Activated CD8-positive, alpha-beta memory T cell treated with anti-CD3 and anti-CD28 coated beads for 24 hours (primary cell): ENCODE measurements around the gene REG4.

Experiments
- DNase-seq: peaks from one replicate; pipeline ENCODE4 v3.0.0-alpha.2; 2020

REG4 gene

GRCh38 chr1:119778886-119779560 lies 32.2 kb downstream of the REG4 start:
- no peak for DNase-seq

- DNase-seq = no peak
Observed at GRCh38 chr1:119778359-119778758, 32.9 kb downstream of the REG4 start.

GRCh38 chr1:119774746-119775490 lies 36.3 kb downstream of the REG4 start:
- no peak for DNase-seq

GRCh38 chr1:119773711-119774241 lies 37.5 kb downstream of the REG4 start:
- no peak for DNase-seq

GRCh38 chr1:119772298-119772697 lies 39.0 kb downstream of the REG4 start:
- DNase-seq = no peak

GRCh38 chr1:119771770-119772169 lies 39.5 kb downstream of the REG4 start:
- no peak for DNase-seq

GRCh38 chr1:119771016-119771415 lies 40.2 kb downstream of the REG4 start:
- no peak for DNase-seq

- DNase-seq = no peak
Observed at GRCh38 chr1:119768778-119769177, 42.5 kb downstream of the REG4 start, which contains the start of gene HMGCS2. TSS of gene HMGCS2 (minus strand) at chr1:119768905. CDS start at chr1:119768844, 61 bp downstream.

GRCh38 chr1:119767486-119767885 lies 43.8 kb downstream of the REG4 start:
- no peak for DNase-seq

- DNase-seq = no peak
Observed at GRCh38 chr1:119766374-119766794, 44.9 kb downstream of the REG4 start.

- DNase-seq = no peak
Observed at GRCh38 chr1:119764220-119764619, 47.0 kb downstream of the REG4 start.

GRCh38 chr1:119762953-119763352 lies 48.3 kb downstream of the REG4 start:
- no peak for DNase-seq

- DNase-seq = no peak
Observed at GRCh38 chr1:119762409-119762808, 48.9 kb downstream of the REG4 start.

GRCh38 chr1:119758584-119758983 lies 52.7 kb downstream of the REG4 start:
- DNase-seq = no peak

GRCh38 chr1:119752592-119752991 lies 58.7 kb downstream of the REG4 start:
- DNase-seq = no peak

GRCh38 chr1:119748040-119748439 lies 63.2 kb downstream of the REG4 start:
- DNase-seq = no peak

- DNase-seq = no peak
Observed at GRCh38 chr1:119747451-119747850, 63.8 kb downstream of the REG4 start.

GRCh38 chr1:119745034-119745433 lies 66.2 kb downstream of the REG4 start:
- DNase-seq = no peak

- DNase-seq = no peak
Observed at GRCh38 chr1:119744598-119744942, 66.7 kb downstream of the REG4 start.
